Superior temporal gyrus (tissue), 1 donor: ENCODE data around the gene FARP1.

Experiments
- DNase-seq: peaks from one replicate; pipeline ENCODE4 v3.0.0-alpha.2; 2016; ENCODE audit errors: extremely low spot score

Gene FARP1

GRCh38 chr13:98444381-98444780, 301.5 kb downstream of the FARP1 start:
- DNase-seq = no peak

- peak; percentile 68 for DNase-seq
Observed at GRCh38 chr13:98445340-98446233, 302.7 kb downstream of the FARP1 start.

- DNase-seq = no peak
Observed at GRCh38 chr13:98446234-98446621, 303.3 kb downstream of the FARP1 start.

- DNase-seq = no peak
Observed at GRCh38 chr13:98447130-98447529, 304.2 kb downstream of the FARP1 start.

GRCh38 chr13:98447881-98448641, 305.2 kb downstream of the FARP1 start:
- DNase-seq = peak; percentile 86

- DNase-seq = no peak
Observed at GRCh38 chr13:98448642-98448928, 305.7 kb downstream of the FARP1 start.

GRCh38 chr13:98449273-98449672, 306.4 kb downstream of the FARP1 start:
- no peak for DNase-seq

- no peak for DNase-seq
Observed at GRCh38 chr13:98450026-98450425, 307.1 kb downstream of the FARP1 start.

GRCh38 chr13:98450539-98451111, 307.7 kb downstream of the FARP1 start:
- DNase-seq = no peak

GRCh38 chr13:98451676-98452470, 309.0 kb downstream of the FARP1 start:
- peak; percentile 54 for DNase-seq

GRCh38 chr13:98452851-98453843, 310.3 kb downstream of the FARP1 start:
- peak; percentile 26 for DNase-seq

GRCh38 chr13:98454389-98454881, 311.5 kb downstream of the FARP1 start:
- peak; percentile 81 for DNase-seq

- DNase-seq = no peak
Observed at GRCh38 chr13:98456413-98456845, 313.5 kb downstream of the FARP1 start.

- DNase-seq = no peak
Observed at GRCh38 chr13:98457053-98457452, 314.2 kb downstream of the FARP1 start.

GRCh38 chr13:98458431-98458830, 315.5 kb downstream of the FARP1 start:
- DNase-seq = no peak

GRCh38 chr13:98459171-98459681, 316.3 kb downstream of the FARP1 start:
- DNase-seq = no peak

- no peak for DNase-seq
Observed at GRCh38 chr13:98459721-98460370, 317.0 kb downstream of the FARP1 start.

- no peak for DNase-seq
Observed at GRCh38 chr13:98460516-98460915, 317.6 kb downstream of the FARP1 start.

GRCh38 chr13:98461486-98462240, 318.8 kb downstream of the FARP1 start:
- DNase-seq = no peak
